Stimulated activated CD4-positive, alpha-beta T cell treated with anti-CD3 and anti-CD28 coated beads, Interleukin-4, amount 100 ng/mL, for 48 hours (primary cell): Measurements from ENCODE around the gene PKD1L1.

ENCODE experiments used
- DNase-seq, 2 donors: peaks; one replicate each; pipeline ENCODE4 v3.0.0-alpha.2; 2020; ENCODE audit warnings: low read depth in 2 of 2

PKD1L1 gene

DNA sequence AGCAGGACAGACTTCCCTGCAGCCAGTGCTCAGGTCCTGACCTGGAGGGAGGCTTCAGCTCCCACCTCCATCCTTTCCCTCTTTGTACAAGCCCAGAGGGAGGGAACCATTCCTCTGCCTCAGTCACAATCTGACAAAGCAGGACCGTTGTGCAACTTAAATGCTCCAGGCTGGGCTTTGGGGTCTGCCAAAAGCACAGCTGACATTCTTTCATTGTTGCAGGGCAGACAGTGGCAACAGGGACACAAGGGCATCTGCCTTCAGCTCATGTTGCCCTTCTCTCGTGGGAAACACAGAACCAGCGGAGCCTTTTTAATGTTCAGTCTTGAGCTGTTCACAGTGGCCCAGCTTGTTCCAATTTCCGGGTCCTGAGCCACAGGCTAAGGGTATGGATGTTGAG, 210.7 kb downstream of the PKD1L1 start:
- DNase-seq = no peak

DNA sequence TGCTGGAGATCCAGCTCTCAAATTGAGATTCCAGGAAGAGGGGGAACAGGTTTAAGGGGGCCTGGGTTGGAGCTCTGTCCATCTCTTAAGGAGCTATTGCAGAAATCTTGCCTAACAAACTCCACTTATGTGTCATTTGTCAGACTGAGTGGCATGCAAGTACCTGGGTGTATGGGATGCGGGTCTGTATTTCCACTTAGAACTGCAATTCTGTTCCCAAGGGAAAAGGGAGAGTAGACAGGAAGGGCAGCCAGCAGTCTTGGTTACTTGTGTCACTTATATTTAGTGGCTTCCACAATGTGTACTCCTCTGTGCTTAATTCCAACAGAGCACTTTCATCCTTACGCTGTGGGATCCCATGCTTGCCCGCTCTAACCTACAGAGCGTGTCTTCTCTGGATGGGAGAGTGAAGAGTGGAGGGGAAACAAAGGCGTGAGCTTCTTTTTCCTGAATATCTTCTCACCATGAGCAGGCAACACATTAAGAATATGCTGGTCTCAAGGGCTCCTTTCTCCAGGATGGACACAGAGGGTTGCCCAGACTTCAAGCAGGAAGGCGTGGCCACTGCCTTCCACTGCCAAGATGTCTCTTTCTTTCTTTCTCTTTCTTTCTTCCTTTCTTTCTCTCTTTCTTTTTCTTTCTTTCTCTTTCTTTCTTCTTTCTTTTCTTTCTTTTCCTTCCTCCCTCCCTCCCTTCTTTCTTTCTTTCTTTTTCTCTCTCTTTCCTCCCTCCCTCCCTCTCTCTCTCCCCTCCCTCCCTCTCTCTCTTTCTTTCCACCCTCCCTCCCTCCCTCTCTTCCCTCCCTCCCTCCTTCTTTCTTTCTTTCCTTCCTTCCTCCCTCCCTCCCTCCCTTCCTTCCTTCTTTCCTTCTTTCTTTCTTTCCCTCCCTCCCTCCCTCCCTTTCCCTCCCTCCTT, 212.6 kb downstream of the PKD1L1 start:
- DNase-seq = no peak

DNA sequence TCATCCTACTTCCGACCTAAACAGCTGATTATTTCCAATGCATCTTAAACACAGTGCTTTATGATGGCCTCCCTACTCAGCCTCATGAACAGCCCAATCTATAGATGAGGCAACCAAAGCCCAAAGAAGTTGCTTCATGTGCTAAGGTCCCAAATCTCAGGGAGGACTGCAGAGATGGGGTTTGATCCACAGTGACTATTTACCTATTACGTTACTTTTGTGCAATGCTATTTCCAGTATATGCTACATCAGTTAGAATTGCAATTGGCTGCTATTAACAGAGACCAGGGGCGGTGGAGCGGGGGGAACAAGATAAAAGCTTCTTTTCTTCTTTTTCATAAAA, 213.3 kb downstream of the PKD1L1 start:
- no peak for DNase-seq

DNA sequence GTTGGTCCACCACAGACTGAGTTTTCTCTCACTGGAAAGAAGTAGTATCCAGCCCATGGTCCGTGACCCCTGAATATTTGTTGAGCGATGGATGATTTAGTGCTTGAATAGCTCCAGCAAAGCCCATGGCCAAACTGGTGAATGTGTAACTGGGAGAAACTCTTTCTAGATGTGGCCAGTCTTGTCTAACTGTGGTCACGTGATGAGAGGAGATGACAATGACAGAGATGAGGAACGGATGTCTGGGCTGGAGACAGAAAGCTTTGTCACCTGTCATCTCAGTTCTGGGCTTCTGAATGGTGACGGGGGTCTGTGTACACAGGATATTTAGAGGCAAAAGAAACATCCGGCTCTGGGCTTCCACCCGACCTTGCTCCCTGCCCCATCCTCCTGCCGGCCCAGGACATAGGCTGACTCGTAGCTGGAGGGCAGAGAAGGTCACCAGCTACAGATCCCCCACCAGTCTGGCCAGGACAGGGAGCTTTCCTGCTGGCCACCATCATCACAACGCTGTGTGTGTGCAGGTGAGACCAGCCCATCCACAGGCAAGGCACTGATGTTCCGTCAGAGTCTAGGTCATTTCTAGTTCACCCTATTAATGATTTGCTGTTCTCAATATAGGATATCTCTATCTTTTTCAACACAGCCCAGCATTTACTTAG, 213.8 kb downstream of the PKD1L1 start:
- DNase-seq = no peak

DNA sequence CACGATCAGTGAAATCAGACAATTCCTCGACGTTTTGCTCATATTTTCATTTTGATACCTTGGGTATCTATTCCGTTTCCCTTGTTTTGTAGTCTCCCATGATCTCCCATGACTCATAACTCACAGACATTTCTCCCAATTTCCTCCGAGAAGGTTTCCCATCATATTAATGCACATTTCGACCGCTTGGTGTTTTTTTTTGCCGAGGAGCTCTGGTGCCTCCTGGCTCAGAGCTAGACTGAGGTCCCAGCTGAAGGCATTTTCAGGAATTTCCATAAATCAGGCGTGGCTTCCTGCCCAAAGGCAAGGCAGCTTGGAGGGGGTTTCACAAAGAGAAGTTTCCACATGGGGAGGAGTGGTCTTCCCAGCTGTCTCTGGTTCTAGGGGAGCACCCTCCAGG, 218.1 kb downstream of the PKD1L1 start:
- no peak for DNase-seq

DNA sequence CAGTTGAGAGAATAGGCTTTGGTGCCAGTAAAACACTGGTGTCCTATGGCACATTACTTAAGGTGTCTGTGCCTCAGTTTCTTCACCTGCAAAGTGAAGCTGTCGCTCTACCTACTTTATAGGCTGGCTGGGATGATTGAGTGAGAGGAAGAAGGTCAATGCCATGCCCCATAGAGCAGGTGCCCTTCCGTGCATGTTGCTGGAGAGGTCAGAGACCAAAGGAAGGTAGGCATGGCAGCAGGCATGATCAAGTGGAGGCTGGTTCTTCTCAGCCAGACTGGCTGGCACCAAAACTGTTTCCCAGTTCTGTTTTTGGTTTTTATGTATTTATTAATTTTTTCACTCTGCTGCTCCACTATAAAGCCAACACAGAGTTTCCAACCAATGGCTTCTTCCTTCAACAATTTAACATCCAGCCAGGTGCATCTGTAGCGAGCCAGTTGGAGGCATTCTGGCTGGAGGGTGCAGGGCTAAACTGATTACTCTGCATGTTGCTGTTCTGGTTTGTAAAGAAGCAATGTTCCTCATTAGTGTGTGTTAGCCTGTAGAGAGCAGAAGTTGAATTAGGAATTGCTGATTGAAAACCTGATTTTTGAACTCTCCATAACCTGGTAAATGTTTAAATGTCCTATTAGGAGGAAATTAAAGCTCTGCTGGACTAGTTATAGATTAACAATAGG, 222.1 kb downstream of the PKD1L1 start:
- DNase-seq = no peak

DNA sequence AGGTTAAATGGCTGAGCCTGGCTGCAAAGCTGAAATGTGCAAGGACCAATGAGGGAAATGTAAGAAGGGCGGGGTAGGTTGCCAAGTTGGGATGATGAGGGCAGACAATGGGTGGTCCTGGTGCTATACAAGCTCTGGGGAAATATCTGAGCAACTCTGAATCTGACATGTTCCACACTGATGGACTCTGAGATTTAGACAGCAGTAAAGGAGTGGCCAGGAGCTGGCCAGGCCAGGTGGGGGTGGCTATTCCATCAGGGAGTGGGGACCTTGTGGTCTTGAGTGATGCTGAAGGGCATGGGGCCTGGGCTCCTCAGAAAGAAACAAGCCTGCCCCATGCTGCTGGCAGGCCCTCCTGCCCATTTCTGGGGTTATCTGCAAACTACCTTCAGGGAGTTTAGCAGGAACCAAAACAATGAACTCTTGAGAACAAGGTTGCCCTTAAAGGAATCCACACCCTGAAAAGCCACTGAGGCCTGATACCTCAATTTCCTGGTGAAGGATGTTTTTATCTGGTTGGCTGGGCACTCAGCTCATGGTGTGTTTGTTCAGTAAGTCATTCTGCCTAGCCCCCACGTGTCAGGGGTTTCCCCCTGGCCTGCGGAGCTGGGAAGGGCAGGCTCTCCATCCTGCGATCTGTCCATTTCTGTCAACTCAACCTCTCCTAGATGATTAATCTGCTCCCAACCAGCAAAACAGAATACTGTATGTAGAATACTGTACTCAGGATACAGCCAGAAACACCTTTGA, 223.1 kb downstream of the PKD1L1 start:
- DNase-seq = no peak
